ENCODE data around the gene BAZ1B. TPM values are rescaled to one million over a fixed set of nuclear protein-coding genes. Genes with fewer than 3 reads are reported as not detected.
"Not testable (repeated sequence)": the region's sequence is repeated elsewhere in the genome, so short reads cannot be mapped to it uniquely, and the experiment has no call there.

Gene BAZ1B, protein sequence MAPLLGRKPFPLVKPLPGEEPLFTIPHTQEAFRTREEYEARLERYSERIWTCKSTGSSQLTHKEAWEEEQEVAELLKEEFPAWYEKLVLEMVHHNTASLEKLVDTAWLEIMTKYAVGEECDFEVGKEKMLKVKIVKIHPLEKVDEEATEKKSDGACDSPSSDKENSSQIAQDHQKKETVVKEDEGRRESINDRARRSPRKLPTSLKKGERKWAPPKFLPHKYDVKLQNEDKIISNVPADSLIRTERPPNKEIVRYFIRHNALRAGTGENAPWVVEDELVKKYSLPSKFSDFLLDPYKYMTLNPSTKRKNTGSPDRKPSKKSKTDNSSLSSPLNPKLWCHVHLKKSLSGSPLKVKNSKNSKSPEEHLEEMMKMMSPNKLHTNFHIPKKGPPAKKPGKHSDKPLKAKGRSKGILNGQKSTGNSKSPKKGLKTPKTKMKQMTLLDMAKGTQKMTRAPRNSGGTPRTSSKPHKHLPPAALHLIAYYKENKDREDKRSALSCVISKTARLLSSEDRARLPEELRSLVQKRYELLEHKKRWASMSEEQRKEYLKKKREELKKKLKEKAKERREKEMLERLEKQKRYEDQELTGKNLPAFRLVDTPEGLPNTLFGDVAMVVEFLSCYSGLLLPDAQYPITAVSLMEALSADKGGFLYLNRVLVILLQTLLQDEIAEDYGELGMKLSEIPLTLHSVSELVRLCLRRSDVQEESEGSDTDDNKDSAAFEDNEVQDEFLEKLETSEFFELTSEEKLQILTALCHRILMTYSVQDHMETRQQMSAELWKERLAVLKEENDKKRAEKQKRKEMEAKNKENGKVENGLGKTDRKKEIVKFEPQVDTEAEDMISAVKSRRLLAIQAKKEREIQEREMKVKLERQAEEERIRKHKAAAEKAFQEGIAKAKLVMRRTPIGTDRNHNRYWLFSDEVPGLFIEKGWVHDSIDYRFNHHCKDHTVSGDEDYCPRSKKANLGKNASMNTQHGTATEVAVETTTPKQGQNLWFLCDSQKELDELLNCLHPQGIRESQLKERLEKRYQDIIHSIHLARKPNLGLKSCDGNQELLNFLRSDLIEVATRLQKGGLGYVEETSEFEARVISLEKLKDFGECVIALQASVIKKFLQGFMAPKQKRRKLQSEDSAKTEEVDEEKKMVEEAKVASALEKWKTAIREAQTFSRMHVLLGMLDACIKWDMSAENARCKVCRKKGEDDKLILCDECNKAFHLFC (N-terminal part only)
- total RNA-seq, result 89.0 and 95.4 TPM in 2 replicates

GRCh38 chr7:73522105-73522872 lies at the start of gene BAZ1B:
Gene BAZ1B (minus strand): TSS chr7:73522293. CDS start chr7:73521933, 360 bp downstream.
- intact Hi-C loops (cut with micrococcal nuclease), result loop anchor here (1.0 to 5.0 kb wide), 10 partner anchors 35 to 695 kb away; partner anchors contain the start of genes ABHD11, BCL7B, BUD23 and DNAJC30

- intact Hi-C loops (cut with micrococcal nuclease), result loop anchor here (10.0 kb wide), 1 partner anchor 1084 kb away; the partner anchor contains the start of gene GTF2I
These were observed 48.9 kb upstream of the BAZ1B start for GRCh38 chr7:73570977-73571376.

- intact Hi-C loops (cut with micrococcal nuclease), result loop anchor here (10.0 kb wide), 1 partner anchor 1084 kb away; the partner anchor contains the start of gene GTF2I
These were observed 48.4 kb upstream of the BAZ1B start for GRCh38 chr7:73570521-73570920.

GRCh38 chr7:73569042-73569608 lies 47.0 kb upstream of the BAZ1B start:
- intact Hi-C loops (cut with micrococcal nuclease), result no loop called here

DNA sequence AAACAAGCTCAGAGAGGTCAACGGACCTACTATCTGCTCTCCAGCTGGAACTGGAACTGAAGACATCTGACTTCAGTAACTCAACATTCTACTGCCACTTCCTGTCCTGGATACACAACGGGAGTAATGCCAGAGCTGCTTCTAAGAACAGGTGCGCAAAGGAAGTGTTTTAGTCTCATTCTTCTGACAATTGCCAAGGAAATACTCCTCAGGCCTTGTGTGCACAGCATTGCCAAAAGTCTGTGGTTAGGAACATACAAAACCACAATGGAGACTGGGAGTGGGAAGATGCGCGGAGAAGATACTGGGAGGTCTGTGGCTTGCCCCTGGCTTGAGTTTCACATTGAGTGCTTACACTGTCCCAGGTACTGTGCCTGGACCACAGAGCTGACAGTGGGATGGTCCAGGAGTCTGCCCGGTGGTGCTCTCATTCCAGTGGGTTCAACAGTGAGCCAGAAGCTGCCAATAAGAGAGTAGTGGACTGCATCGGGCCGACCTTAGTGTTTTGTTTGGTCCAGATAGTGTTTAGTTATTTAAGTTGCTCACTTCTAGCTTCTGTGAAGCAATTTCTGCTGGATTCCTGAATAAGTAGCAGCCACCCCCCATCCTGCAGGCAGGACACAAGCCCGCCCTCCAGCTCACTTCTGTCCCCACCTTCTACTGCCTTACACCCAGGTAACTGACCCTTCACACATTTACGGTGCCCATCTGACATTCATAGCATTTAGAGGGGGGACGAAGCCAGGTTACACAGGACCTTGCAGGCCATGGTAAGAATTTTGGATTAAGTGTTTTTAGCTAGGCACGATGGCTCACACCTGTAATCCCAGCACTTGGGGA lies 46.0 kb upstream of the BAZ1B start:
- intact Hi-C loops (cut with micrococcal nuclease), result no loop called here

GRCh38 chr7:73567140-73567539 lies 45.0 kb upstream of the BAZ1B start:
- intact Hi-C loops (cut with micrococcal nuclease), result no loop called here

GRCh38 chr7:73566431-73566830 lies 44.3 kb upstream of the BAZ1B start:
- intact Hi-C loops (cut with micrococcal nuclease), result loop anchor here (1.0 kb wide), 2 partner anchors 9 to 12 kb away; partner anchors contain the start of genes BCL7B and TBL2

DNA sequence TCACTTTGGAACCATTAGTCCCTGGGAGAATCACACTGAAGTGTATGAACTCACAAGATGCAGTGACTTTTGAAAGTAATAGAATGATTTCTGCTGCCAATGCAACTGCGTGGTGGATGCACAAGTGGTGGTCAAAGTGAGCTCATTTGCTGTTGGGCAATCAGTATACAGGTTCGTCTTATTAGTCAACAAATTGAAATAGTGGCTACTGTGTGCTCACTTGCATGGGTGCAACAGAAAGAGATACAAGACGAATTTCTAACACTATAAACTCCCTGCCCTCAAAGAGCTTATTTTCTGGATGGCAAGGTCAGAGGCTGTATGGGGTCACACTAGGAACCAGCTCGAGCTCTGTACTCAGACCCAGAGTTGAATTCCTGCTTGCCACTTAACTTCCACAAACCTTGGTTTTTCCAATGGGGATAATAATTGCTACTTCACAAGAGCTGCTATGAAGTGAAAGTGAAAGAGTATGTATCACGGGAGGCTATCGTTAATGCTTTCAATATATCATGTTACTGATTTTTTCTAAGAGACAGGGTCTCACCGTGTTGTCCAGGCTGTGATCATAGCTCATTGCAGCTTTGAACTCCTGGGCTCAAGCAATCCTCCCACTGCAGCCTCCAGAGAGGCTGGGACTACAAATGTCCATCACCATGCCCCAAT lies 43.7 kb upstream of the BAZ1B start:
- intact Hi-C loops (cut with micrococcal nuclease), result loop anchor here (1.0 kb wide), 2 partner anchors 9 to 12 kb away; partner anchors contain the start of genes BCL7B and TBL2

DNA sequence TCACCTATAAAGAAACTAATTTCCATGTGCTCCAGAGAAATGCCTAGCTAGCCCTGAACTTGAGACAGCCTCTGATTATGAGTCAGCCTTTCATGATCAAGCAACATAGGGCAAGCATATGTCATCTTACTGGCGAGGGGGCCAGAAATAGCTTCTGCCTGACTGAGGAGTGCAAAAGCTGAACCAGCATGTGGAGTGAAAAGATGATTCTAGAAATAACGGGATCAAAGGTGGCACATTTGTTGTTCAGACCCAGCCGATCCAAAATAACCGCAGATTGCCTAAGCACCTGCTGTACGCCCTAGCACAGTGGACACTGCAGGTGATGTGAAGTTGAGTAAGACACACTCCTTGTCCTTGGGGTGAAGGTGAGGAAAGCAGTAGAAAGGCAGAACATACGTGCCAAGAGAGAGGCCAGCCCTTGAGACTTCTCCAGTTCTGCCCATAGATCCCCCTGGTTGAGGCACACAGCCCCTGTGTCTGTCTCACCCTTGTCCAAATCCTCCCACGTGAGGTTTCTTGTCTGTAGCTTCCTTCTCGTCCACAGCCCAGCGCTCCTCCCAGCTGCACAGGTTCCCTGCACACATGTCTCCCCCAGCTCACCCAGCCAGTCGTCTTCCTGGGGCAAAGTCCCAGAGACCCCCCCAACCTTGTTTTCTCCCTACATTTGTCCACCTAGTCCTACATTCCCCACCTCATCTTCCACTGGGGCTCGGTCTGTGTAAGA lies 38.2 kb upstream of the BAZ1B start:
- intact Hi-C loops (cut with micrococcal nuclease), result no loop called here

- intact Hi-C loops (cut with micrococcal nuclease), result loop anchor here (1.0 kb wide), 8 partner anchors 9 to 729 kb away; partner anchors contain the start of genes ABHD11, BAZ1B, BUD23 and DNAJC30
These were observed 35.5 kb upstream of the BAZ1B start, which contains the start of gene BCL7B for GRCh38 chr7:73557397-73558257. Gene BCL7B (minus strand): TSS chr7:73557690. CDS start chr7:73557578, 112 bp downstream.

- intact Hi-C loops (cut with micrococcal nuclease), result loop anchor here (1.0 kb wide), 8 partner anchors 9 to 729 kb away; partner anchors contain the start of genes ABHD11, BAZ1B, BUD23 and DNAJC30
These were observed 35.0 kb upstream of the BAZ1B start for GRCh38 chr7:73557108-73557396.

- intact Hi-C loops (cut with micrococcal nuclease), result loop anchor here (1.0 kb wide), 8 partner anchors 10 to 728 kb away; partner anchors contain the start of genes ABHD11, BAZ1B, BUD23 and DNAJC30
These were observed 34.4 kb upstream of the BAZ1B start for GRCh38 chr7:73556208-73557107.

- intact Hi-C loops (cut with micrococcal nuclease), result no loop called here
These were observed 33.4 kb upstream of the BAZ1B start for GRCh38 chr7:73555411-73555982.

DNA sequence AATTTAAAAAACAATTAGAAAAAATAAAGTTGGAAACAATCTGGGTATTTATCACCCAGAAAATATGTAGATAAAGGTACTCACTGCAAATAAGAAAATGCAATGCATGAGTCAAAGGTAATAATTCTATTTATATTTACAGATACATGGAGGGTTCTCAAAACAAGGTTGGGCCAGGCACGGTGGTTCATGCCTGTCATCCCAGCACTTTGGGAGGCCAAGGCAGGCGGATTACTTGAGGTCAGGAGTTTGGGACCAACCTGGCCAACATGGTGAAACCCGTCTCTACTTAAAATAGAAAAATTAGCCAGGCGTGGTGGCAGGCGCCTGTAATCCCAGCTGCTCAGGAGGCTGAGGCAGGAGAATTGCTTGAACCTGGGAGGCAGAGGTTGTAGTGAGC lies 28.0 kb upstream of the BAZ1B start:
- intact Hi-C loops (cut with micrococcal nuclease), result not testable (repeated sequence)

GRCh38 chr7:73549176-73549575 lies 27.1 kb upstream of the BAZ1B start:
- intact Hi-C loops (cut with micrococcal nuclease), result no loop called here

Measured in T-helper 1 cell treated with Interleukin-12 subunit alpha and Interleukin-12 subunit beta and Interleukin-4 antibody, amounts not matched to agents 30 ng/mL and 1 ng/mL, for 36 hours (primary cell).